BJ (cell line): ENCODE results near the gene CKLF. TPM values are rescaled to one million over a fixed set of nuclear protein-coding genes. Genes with fewer than 3 reads are reported as not detected.

ENCODE experiments used
- CTCF ChIA-PET: fragments of 350-600 bp; formaldehyde crosslinking; extraction: SDS; loops from one replicate; lab custom pipeline; 2021; ENCODE audit warnings: antibody characterized with exemption, inconsistent platforms; lab: Yijun Ruan, JAX
- POLR2A ChIA-PET: fragments of 300-600 bp; sonication (Branson Sonifier 250); formaldehyde crosslinking; extraction: SDS; loops from one replicate; lab custom pipeline; 2021; ENCODE audit warnings: antibody characterized with exemption; lab: Charles Lee
- DNase-seq: peaks from one replicate; pipeline ENCODE4 v3.0.0-alpha.2; 2011; ENCODE audit warnings: low read depth
- H3K27me3 ChIP-seq: 2 replicates; pipeline ENCODE4 v1.6.0; 2011; ENCODE audit warnings: low read length; ENCODE audit not compliant: control insufficient read depth, insufficient read depth
- H3K36me3 ChIP-seq: 2 replicates; pipeline ENCODE4 v1.5.1; 2011; ENCODE audit warnings: low read length; ENCODE audit not compliant: control insufficient read depth, insufficient read depth
- H3K4me3 ChIP-seq: 2 replicates; pipeline ENCODE4 v1.5.1; 2011; ENCODE audit warnings: low read depth, mild to moderate bottlenecking, control low read depth, low read length
- polyA minus RNA-seq: library from RNA; depleted of rRNA, polyadenylated mRNA; stranded (reverse); fragments of >200 nt; gene quantifications from 2 replicates; pipeline ENCODE4 v1.2.3, GENCODE V29; 2011; rRNA and poly(A)+ RNA removed
- polyA plus RNA-seq: library from polyadenylated mRNA; depleted of rRNA; stranded (reverse); fragments of >200 nt; gene quantifications from 2 replicates; pipeline ENCODE4 v1.2.3, GENCODE V29; 2011; rRNA removed
- TF ChIP-seq, protein P1 (sequence below): IDR thresholded peaks from 2 replicates; pipeline ENCODE4 v1.5.1; 2011; ENCODE audit warnings: low read depth, mild to moderate bottlenecking, control low read depth, inconsistent platforms, low read length, moderate library complexity; ENCODE audit not compliant: insufficient read depth

Gene CKLF
- 60.8 and 66.9 TPM in 2 replicates for polyA plus RNA-seq
- polyA minus RNA-seq, result 12.4 and 24.9 TPM in 2 replicates

DNA sequence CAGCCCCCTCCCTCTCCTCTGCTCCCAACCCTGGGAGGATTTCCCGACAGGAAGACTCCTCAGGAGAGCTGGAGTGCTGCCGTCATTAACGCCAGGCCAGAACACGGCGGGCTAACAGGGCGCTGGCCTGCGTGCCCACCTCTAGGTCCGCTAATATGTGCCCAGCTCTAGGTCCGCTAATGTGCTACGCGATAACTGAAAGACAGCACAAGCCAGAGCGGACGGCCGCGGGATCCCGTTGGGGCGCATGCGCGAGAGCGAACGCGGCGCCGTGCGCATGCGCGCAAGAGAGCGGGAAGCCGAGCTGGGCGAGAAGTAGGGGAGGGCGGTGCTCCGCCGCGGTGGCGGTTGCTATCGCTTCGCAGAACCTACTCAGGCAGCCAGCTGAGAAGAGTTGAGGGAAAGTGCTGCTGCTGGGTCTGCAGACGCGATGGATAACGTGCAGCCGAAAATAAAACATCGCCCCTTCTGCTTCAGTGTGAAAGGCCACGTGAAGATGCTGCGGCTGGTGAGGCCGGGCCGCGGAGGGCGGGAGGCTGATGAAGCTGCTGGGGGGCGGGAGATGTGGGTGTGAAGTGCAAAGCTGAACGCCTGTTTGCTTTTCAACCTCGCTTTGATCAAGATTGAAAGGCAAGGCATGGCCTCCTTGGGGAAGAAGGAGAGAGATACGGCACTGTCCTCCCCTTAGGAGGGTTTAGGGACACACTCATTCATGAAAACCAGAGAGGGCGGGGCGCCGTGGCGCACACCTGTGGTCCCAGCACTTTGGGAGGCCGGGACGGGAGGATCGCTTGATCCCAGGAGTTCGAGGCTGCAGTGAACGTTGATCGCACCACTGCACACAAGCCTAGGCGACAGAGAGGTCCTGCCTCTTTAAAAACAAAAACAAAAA is at the start of gene CKLF:
TSS of gene CKLF (plus strand) at position 291 of the 892 bp plus-strand sequence. CDS start at position 431, 140 bp downstream.
- H3K27me3 ChIP-seq, result no peaks in the 10 kb centered on the region
- CTCF ChIA-PET, result interaction anchor here (0.7 to 4.1 kb wide), 6 partner anchors 10 to 145 kb away, joined by 3 to 13 read pairs (median 3); partner anchors contain the start of gene CMTM1
- TF ChIP-seq, protein P1, sequence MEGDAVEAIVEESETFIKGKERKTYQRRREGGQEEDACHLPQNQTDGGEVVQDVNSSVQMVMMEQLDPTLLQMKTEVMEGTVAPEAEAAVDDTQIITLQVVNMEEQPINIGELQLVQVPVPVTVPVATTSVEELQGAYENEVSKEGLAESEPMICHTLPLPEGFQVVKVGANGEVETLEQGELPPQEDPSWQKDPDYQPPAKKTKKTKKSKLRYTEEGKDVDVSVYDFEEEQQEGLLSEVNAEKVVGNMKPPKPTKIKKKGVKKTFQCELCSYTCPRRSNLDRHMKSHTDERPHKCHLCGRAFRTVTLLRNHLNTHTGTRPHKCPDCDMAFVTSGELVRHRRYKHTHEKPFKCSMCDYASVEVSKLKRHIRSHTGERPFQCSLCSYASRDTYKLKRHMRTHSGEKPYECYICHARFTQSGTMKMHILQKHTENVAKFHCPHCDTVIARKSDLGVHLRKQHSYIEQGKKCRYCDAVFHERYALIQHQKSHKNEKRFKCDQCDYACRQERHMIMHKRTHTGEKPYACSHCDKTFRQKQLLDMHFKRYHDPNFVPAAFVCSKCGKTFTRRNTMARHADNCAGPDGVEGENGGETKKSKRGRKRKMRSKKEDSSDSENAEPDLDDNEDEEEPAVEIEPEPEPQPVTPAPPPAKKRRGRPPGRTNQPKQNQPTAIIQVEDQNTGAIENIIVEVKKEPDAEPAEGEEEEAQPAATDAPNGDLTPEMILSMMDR, result no peak
- peak within 1 kb of the TSS; percentile 60 for H3K4me3 ChIP-seq
- peak; percentile 47 for DNase-seq
- POLR2A ChIA-PET, result interaction anchor here (0.5 to 0.6 kb wide), 3 partner anchors 12 to 273 kb away, joined by 3 to 6 read pairs (median 3); no protein-coding TSS in a partner anchor
- no peaks in the 10 kb centered on the region; the same call in 1 of the 2 replicates for H3K36me3 ChIP-seq

DNA sequence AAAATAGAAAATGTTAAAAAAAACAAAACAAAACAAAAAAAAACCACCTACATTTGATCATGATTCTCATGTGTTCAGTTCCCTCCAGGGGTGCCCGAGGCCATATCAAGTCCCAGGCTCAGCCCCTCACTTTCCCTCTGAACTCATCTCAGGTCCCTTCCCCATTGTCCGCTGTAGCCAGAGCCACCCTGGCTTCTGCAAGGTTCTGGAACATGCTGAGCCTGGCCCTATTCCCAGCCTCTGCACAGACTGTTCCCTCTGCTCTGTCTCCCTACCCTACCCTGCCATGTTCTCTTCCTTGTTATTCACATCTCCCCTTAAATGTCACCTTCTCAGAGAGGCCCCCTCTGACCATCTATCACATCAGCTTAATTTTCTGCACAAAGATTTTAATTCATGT is 49.3 kb upstream of the CKLF start:
- Histone ChIP-seq H3K36me3 (no peaks in the 10 kb centered on the region), H3K27me3 (no peaks in the 10 kb centered on the region), H3K4me3 (no peak overlapping the region)
- POLR2A ChIA-PET, result no interaction called here
- no peak for DNase-seq
- TF ChIP-seq, protein P1, result no peak
- CTCF ChIA-PET, result interaction anchor here (0.9 kb wide), 1 partner anchor 9 kb away, joined by 3 read pairs; no protein-coding TSS in a partner anchor

DNA sequence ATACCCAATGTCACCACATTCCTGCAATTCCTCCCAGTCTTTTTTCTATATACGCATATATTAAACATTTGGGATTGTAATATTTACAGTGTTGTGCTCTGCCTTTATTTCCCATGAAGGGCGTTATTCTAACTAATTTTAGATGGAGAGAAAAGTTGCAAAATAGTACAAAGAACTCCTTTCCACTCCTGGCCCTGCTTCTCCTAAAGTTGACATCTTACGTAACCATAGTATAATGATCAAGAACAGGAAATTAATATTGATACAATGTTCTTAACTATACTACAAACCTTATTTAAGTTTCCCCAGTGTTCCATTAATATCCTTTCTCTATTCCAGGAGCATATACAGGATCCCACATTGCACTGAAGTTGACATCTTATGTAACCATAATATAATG is 48.8 kb upstream of the CKLF start:
- Histone ChIP-seq H3K27me3 (no peaks in the 10 kb centered on the region), H3K36me3 (no peaks in the 10 kb centered on the region), H3K4me3 (no peak overlapping the region)
- ChIA-PET CTCF (no interaction called here), POLR2A (no interaction called here)
- TF ChIP-seq, protein P1, result no peak
- DNase-seq, result no peak

DNA sequence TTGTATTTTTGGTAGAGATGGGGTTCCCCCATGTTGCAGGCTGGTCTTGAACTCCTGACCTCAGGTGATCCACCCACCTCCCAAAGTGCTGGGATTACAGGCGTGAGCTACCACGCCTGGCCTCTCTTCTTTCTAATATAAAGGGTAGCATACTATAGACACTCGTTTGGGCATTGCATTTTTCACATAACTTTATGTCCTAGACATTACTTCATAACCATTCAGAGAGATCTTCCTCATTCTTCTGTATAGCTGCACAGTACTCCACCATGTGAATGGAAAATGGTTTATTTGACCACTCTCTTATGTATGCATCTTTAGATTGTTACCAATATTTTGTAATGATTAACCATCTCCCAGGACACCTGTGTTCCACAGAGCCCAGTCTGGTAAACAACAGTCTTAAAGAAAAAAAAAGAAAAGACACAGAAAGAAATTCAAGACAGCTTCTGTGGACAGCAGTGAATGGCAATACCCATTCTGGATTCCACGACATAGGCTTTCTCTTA is 44.6 kb upstream of the CKLF start:
- TF ChIP-seq, protein P1, result no peak
- Histone ChIP-seq H3K27me3 (no peaks in the 10 kb centered on the region), H3K36me3 (no peaks in the 10 kb centered on the region), H3K4me3 (no peak overlapping the region)
- ChIA-PET POLR2A (no interaction called here), CTCF (interaction anchor here (0.8 kb wide), 1 partner anchor 94 kb away, joined by 3 read pairs; no protein-coding TSS in a partner anchor)
- DNase-seq, result no peak

- DNase-seq, result no peak
- TF ChIP-seq, protein P1, result no peak
- Histone ChIP-seq H3K36me3 (no peaks in the 10 kb centered on the region), H3K4me3 (no peak overlapping the region), H3K27me3 (no peaks in the 10 kb centered on the region)
- POLR2A ChIA-PET, result no interaction called here
- CTCF ChIA-PET, result interaction anchor here (0.8 to 1.0 kb wide), 2 partner anchors 93 to 101 kb away, joined by 3 to 4 read pairs; no protein-coding TSS in a partner anchor
These were observed 44.0 kb upstream of the CKLF start for GRCh38 chr16:66508248-66508913.
